DND-41 (cell line): Measurements from ENCODE around the gene SORCS1.

Experiments used
- ATAC-seq: fragments of 200-7000 bp; cut with Tn5 transposase; 3 replicates; pipeline ENCODE4 v1.9.1; 2021; ENCODE audit warnings: low read depth; ENCODE audit not compliant: insufficient read depth
- DNase-seq: peaks from one replicate; pipeline ENCODE4 v3.0.0-alpha.2; 2020
- H2AFZ ChIP-seq: 2 replicates; pipeline ENCODE4 v1.6.0; 2012; ENCODE audit warnings: low read depth, low read length
- H3K27ac ChIP-seq: 2 replicates; pipeline ENCODE4 v1.5.1; 2012; ENCODE audit warnings: low read length, inconsistent platforms
- H3K27me3 ChIP-seq: fragments of 200-600 bp; sonication (generic); 2 replicates; pipeline ENCODE4 v1.6.0; 2012; ENCODE audit warnings: low read length, mild to moderate bottlenecking, inconsistent platforms; ENCODE audit not compliant: insufficient read depth, poor library complexity
- H3K36me3 ChIP-seq: 2 replicates; pipeline ENCODE4 v1.5.1; 2012; ENCODE audit warnings: low read length, inconsistent platforms; ENCODE audit not compliant: insufficient read depth
- H3K4me1 ChIP-seq: 2 replicates; pipeline ENCODE4 v1.5.1; 2012; ENCODE audit warnings: mild to moderate bottlenecking, low read length; ENCODE audit not compliant: insufficient read depth
- H3K4me2 ChIP-seq: 2 replicates; pipeline ENCODE4 v1.6.0; 2012; ENCODE audit warnings: mild to moderate bottlenecking, moderate library complexity, low read length, inconsistent platforms; ENCODE audit not compliant: insufficient read depth
- H3K4me3 ChIP-seq, 2 experiments: fragments of 200-600 bp in 1 of 2; shearing (Covaris generic) in 1 of 2; 2 replicates each; pipeline ENCODE4 v1.5.1; 2012 to 2016; ENCODE audit warnings: inconsistent platforms in 2 of 2, low read length in 2 of 2, mild to moderate bottlenecking in 2 of 2, low read depth in 1 of 2, moderate library complexity in 1 of 2
- H3K79me2 ChIP-seq: 2 replicates; pipeline ENCODE4 v1.6.0; 2012; ENCODE audit warnings: low read length, inconsistent platforms; ENCODE audit not compliant: insufficient read depth
- H3K9ac ChIP-seq: 2 replicates; pipeline ENCODE4 v1.6.0; 2012; ENCODE audit warnings: low read depth, mild to moderate bottlenecking, inconsistent platforms, low read length, moderate library complexity
- H3K9me3 ChIP-seq: 2 replicates; pipeline ENCODE4 v1.5.1; 2012; ENCODE audit warnings: low read length, moderate library complexity, mild to moderate bottlenecking, inconsistent platforms; ENCODE audit not compliant: insufficient read depth, severe bottlenecking
- H4K20me1 ChIP-seq: 2 replicates; pipeline ENCODE4 v1.6.0; 2012; ENCODE audit warnings: low read length; ENCODE audit not compliant: insufficient read depth
- EZH2 ChIP-seq: IDR thresholded peaks from 3 replicates; pipeline ENCODE4 v1.6.1; 2012; ENCODE audit warnings: borderline replicate concordance, low read depth, mild to moderate bottlenecking, moderate library complexity, low read length, inconsistent platforms; ENCODE audit not compliant: severe bottlenecking
- TF ChIP-seq, protein P1 (sequence below): IDR thresholded peaks from 2 replicates; pipeline ENCODE4 v1.5.1; 2012; ENCODE audit warnings: borderline replicate concordance, low read length, moderate library complexity, mild to moderate bottlenecking; ENCODE audit not compliant: poor library complexity, severe bottlenecking; ENCODE audit errors: extremely low read depth

Gene SORCS1

DNA sequence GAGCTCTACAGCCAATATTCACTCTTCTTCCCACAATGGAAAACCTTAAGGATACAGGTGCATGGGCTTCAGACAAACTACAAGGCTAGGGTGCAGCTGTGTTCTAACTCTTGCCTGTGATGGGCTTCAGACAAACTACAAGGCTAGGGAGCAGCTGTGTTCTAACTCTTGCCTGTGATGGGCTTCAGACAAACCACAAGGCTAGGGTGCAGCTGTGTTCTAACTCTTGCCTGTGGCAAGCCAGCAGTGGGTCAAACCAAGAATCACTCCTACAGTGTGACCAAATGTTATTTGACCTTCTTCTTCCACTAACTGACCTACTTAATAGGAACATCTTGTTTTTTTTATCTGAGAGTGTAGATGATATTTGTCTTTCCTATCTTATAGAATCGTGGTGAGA is 7.4 kb downstream of the SORCS1 start:
- no peak for ATAC-seq

DNA sequence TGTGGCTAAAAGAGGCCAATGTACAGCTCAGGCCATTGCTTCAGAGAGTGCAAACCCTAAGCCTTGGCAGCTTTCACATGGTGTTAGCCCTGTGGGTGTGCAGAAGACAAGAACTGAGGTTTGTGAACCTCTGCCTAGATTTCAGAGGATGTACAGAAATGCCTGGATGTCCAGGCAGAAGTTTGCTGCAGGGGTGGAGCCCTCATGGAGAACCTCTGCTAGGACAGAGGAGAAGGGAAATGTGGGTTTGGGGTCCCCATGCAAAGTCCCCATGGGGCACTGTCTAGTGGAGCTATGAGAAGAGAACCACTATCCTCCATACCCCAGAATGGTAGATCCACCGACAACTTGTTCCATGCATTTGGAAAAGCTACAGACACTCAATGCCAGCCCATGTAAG is 12.4 kb downstream of the SORCS1 start:
- Histone ChIP-seq H4K20me1 (no peaks in the 10 kb centered on the region), H3K79me2 (no peaks in the 10 kb centered on the region), H3K27me3 (no peaks in the 10 kb centered on the region), H3K9me3 (peaks cover 10% of the 10 kb centered on the region), H3K4me2 (no peak overlapping the region), H3K4me3 (no peak overlapping the region), H3K36me3 (no peaks in the 10 kb centered on the region), H3K27ac (no peak overlapping the region), H2AFZ (no peak overlapping the region), H3K4me1 (no peaks in the 10 kb centered on the region), H3K9ac (no peak overlapping the region)
- TF ChIP-seq, protein P1, sequence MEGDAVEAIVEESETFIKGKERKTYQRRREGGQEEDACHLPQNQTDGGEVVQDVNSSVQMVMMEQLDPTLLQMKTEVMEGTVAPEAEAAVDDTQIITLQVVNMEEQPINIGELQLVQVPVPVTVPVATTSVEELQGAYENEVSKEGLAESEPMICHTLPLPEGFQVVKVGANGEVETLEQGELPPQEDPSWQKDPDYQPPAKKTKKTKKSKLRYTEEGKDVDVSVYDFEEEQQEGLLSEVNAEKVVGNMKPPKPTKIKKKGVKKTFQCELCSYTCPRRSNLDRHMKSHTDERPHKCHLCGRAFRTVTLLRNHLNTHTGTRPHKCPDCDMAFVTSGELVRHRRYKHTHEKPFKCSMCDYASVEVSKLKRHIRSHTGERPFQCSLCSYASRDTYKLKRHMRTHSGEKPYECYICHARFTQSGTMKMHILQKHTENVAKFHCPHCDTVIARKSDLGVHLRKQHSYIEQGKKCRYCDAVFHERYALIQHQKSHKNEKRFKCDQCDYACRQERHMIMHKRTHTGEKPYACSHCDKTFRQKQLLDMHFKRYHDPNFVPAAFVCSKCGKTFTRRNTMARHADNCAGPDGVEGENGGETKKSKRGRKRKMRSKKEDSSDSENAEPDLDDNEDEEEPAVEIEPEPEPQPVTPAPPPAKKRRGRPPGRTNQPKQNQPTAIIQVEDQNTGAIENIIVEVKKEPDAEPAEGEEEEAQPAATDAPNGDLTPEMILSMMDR: no peak
- no peak for TF ChIP-seq EZH2
- DNase-seq: no peak
- no peak for ATAC-seq

More for the DNA sequence above, 7.4 kb downstream of the SORCS1 start:
- no peaks in the 10 kb centered on the region for H3K36me3 ChIP-seq
- no peak overlapping the region for H3K4me3 ChIP-seq
- H2AFZ ChIP-seq: no peak overlapping the region
- no peaks in the 10 kb centered on the region for H4K20me1 ChIP-seq
- no peaks in the 10 kb centered on the region for H3K79me2 ChIP-seq
- H3K4me2 ChIP-seq: no peak overlapping the region
- H3K9ac ChIP-seq: no peak overlapping the region
- H3K27me3 ChIP-seq: no peaks in the 10 kb centered on the region
- no peak overlapping the region for H3K27ac ChIP-seq
- peaks cover 7% of the 10 kb centered on the region for H3K9me3 ChIP-seq
- no peaks in the 10 kb centered on the region for H3K4me1 ChIP-seq
- DNase-seq: no peak
- no peak for TF ChIP-seq EZH2
- TF ChIP-seq, protein P1: no peak

DNA sequence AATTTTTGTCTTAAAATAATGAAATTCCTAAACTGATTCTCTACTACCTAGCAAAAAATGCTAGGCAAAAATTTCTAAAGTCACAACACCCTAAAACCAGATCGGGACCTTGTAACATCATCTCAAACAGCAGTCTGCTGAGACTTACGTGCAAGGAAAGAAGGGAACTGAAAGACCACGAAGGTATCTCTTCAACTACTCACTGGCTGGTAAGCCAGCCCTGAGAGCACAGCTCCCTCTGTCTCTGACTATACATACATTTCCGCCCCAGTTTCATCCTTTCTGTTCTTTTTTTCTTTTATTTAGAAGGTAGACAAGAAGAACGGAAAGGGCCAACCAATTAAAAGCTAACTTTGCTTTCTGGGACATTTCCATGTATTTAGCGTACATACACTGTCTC is 15.6 kb downstream of the SORCS1 start:
- ATAC-seq: no peak
- Histone ChIP-seq H4K20me1 (no peaks in the 10 kb centered on the region), H3K36me3 (no peaks in the 10 kb centered on the region), H3K4me1 (no peaks in the 10 kb centered on the region), H3K27me3 (no peaks in the 10 kb centered on the region), H3K27ac (no peak overlapping the region), H2AFZ (no peak overlapping the region), H3K4me2 (no peak overlapping the region), H3K9ac (no peak overlapping the region), H3K4me3 (no peak overlapping the region), H3K9me3 (peaks cover 10% of the 10 kb centered on the region), H3K79me2 (no peaks in the 10 kb centered on the region)
- no peak for TF ChIP-seq EZH2
- TF ChIP-seq, protein P1: no peak
- DNase-seq: no peak

DNA sequence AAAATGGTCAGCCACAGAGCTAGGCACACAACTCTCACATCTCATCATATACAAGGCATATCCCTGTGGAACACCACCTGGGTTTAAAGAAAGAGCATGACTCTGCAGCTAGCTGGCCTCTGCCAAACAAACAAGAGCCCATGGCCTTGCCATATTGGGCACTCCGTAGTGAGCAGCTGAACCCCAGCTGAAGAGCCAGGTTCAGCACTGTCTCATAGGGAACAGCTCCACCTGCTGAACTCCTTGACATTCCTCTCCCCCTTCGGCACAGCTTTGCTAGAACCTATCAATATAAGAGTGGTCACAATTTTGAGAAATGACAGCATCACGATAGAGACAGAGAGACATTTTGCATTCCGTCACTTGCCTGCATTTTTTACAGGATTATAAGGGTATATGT is 20.0 kb downstream of the SORCS1 start:
- Histone ChIP-seq H3K27me3 (no peaks in the 10 kb centered on the region), H2AFZ (no peak overlapping the region), H3K9me3 (no peaks in the 10 kb centered on the region), H3K4me1 (no peaks in the 10 kb centered on the region), H3K9ac (no peak overlapping the region), H3K4me2 (no peak overlapping the region), H3K27ac (no peak overlapping the region), H3K4me3 (no peak overlapping the region), H3K36me3 (no peaks in the 10 kb centered on the region), H4K20me1 (no peaks in the 10 kb centered on the region), H3K79me2 (no peaks in the 10 kb centered on the region)
- ATAC-seq: no peak
- TF ChIP-seq EZH2: no peak
- TF ChIP-seq, protein P1: no peak
- DNase-seq: no peak
